Myometrial cell (primary cell): ENCODE measurements around the gene THUMPD1. TPM values are rescaled to one million over a fixed set of nuclear protein-coding genes. Genes with fewer than 3 reads are reported as not detected.

ENCODE experiments used
- total RNA-seq: library from RNA; depleted of rRNA; stranded (reverse); fragments of >200 nt; gene quantifications from 2 replicates; pipeline ENCODE4 v1.2.3, GENCODE V29; 2015

THUMPD1 gene, protein sequence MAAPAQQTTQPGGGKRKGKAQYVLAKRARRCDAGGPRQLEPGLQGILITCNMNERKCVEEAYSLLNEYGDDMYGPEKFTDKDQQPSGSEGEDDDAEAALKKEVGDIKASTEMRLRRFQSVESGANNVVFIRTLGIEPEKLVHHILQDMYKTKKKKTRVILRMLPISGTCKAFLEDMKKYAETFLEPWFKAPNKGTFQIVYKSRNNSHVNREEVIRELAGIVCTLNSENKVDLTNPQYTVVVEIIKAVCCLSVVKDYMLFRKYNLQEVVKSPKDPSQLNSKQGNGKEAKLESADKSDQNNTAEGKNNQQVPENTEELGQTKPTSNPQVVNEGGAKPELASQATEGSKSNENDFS
- total RNA-seq: 26.8 and 47.9 TPM in 2 replicates

GRCh38 chr16:20741554-20742285, at the start of gene THUMPD1:
THUMPD1 (minus strand) TSS chr16:20741818; CDS start chr16:20741739, 79 bp downstream.

DNA sequence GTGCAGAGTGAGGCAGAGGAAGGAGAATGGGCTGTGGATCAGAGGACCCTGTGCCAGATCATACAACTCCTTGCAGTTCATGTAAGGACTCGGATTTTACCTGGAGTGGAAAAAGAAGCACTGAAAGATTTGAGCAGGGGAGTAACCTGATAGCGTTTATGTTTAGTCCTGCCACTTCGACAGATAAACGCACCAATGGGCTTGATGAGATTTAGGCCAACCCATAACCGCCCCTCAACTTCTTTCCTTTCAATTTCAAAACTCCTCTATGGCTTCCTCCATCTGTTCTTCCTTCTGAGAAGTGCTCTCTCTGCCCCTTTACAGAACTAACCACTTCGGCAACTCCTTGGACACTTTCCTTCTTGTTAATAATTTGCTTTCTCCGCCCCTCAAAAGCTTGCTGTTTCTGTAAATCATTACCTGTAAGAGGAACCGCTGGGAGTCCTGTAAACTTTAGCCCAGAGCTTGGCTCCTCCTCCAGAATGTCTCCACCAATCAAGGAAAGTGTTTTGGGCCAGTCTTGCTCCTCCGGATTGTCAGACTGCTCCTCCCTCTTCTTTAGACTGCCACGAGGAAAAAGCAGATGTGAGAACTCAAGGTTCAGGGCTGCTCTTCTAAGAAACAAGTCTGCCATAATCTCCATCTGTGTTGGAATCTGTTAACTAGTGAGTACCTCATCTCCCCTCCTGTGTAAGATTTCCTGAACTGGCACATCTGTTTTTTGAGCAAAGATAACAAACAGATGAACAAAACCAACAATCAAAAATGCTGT, 22.0 kb upstream of the THUMPD1 start, which contains the start of gene ACSM3:
Gene ACSM3 (plus strand): TSS at position 554 of the 772 bp plus-strand sequence. CDS start 6,021 bp downstream, outside the sequence.

Other genes starting within 250 kb of the THUMPD1 start
- not detected in 2 replicates for gene ACSM2B, start 165.5 kb downstream of the THUMPD1 start, total RNA-seq
- gene ACSM1, start 44.1 kb downstream of the THUMPD1 start, total RNA-seq: not detected in 2 replicates
- gene ACSM3, start 22.2 kb upstream of the THUMPD1 start, total RNA-seq: 0.86 and 3.2 TPM in 2 replicates
- 19.0 and 19.3 TPM in 2 replicates for gene ERI2, start 64.7 kb upstream of the THUMPD1 start, total RNA-seq
- 4.6 and 9.2 TPM in 2 replicates for gene REXO5, start 64.7 kb upstream of the THUMPD1 start, total RNA-seq
- 38.9 and 41.8 TPM in 2 replicates for gene DCUN1D3, start 158.5 kb upstream of the THUMPD1 start, total RNA-seq
- gene LYRM1, start 159.0 kb upstream of the THUMPD1 start, total RNA-seq: 75.2 and 91.3 TPM in 2 replicates